Measurements from ENCODE around the gene CLUH.

DNA sequence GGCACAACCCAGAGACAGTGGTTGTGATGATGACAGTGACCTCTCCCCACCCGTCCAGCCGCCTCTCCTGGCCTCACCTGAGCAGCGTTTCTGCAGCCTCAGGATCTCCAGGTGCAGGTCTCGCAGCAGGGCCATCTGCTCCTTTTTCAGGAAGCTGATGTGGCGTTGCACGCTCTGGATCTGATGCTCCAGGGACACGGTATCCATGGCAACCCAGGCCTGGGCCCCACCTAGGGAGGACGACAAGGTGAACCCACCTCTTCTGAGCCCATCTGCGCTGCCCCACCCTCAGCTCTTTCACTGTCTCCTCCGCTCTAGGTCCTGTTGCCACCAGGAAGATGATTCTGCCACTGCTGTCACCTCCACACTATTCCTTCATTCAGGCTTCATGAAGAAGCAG, 23.4 kb upstream of the CLUH start:
- TF ChIP-seq POLR2A (IDR thresholded peaks at IDR 0.05; ENCODE audit: low read length) (no peak), GATA1 (IDR thresholded peaks at IDR 0.05; ENCODE audit: low read depth, low read length) (no peak)

All from erythroblast (primary cell).